HG03135 (cell line): ENCODE data around the gene TMEM181.
"Not testable (repeated sequence)": the region's sequence is repeated elsewhere in the genome, so short reads cannot be mapped to it uniquely, and the experiment has no call there.

Experiments
- ATAC-seq: cut with Tn5 transposase; IDR thresholded peaks from one replicate; pipeline ENCODE4 v1.9.1; 2021; ENCODE audit warnings: mild to moderate bottlenecking, moderate library complexity; ENCODE audit not compliant: unreplicated experiment

The TMEM181 gene

DNA sequence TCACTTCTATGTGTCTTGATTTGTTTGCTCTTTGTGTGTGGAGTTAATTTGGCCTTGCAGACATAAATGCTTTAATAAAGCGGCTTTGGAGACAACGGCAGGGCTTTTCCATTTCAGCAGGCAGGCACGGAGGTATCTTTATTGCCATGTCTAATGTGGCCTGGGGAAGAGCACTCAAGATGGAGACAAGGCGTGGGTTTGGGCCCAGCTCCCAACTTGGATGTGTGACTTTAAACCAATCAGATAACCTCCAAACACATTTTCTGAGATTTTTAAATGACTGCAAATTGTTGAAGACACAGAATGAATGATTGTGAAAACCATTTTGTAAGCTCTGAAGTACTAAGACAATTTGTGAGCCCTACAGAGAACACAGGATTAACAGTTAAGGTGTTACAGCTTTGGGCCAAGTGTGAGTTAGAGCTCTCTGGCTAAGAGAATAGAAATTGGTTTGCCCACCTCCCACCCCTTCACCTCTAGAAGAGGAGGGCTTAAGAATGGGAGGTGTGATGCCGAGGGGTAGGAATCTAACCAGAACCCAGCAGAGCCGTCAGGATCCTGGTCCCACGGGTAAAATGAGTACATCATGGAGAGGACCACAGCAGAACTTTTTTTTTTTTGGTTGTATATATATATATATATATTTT lies 75.7 kb downstream of the TMEM181 start:
- no peak for ATAC-seq

DNA sequence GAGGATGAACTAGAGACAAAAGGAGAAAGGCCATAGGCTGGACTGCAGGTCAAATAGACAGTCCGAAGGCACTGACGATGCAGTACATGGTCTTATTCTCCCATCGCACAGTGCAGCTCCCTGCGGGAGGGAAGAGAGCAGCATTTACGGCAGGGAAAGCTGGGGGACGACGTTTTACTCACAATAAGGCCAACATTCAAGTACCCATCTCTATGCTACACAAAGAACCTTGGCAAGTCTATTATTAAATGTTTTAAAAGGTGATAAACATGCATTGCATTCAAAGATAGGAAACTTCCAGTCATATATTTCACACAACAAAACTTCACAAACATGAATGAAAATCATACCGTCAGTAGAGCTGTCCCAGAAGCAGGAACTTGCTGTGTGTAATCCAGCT lies 76.9 kb downstream of the TMEM181 start:
- ATAC-seq, result no peak

DNA sequence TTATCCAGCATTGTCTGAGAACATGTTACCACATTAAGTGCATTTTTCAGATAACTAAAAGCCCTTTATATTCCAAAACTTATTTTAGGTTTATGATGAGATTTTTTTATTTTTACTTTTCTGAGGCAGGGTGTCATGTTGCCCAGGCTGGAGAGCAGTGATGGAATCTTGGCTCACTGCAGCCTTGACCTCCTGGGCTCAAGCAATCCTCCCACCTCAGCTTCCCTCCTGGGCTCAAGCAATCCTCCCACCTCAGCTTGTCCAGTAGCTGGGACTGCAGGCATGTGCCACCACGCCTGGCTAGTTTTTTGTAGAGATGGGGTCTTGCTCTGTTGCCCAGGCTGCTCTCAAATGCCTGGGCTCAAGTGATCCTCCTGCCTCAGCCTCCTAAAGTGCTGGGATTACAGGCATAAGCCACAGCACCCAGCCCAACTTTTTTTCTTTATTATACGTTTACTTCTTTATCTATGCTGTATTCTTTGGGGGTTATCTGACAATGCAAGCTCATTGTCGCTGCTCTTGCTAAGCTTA lies 78.5 kb downstream of the TMEM181 start:
- ATAC-seq, result no peak

DNA sequence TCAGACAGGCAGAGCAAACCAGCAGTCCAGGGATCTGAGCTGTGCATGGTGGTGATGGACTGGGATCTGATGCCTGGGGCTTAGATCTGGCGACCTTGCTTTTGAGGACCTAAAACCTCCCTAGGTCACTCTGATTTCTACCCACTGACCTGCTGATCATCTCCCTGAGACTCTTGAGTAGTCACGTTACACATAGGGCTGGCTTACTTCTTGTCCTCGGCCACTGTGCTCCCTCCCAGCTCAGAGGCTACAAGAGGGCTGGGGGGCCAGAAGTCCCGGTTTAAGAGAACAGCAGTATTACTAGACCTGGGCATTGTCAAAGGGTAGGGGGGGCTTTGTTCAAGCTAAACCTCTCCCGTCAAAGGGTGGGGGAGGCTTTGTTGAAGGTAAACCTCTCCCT lies 79.2 kb downstream of the TMEM181 start:
- ATAC-seq, result no peak

DNA sequence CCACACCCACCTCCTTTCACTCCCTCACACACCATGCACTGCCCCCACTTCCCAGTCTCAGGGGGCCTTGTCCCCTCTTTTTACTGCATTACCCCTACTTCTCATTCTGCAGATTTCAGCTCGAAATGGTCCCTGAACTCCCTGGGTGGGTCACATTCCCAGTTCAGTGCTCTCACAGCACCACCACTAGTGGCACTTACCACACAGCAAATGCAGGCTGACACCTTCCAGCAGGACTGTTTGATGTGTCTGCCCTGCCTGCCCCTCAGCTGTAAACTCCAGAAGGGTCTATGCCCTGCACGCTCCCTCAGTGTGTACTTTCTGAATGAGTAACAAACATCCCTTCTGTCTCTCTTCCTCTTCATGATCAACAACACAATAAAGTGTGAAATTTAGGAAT lies 80.6 kb downstream of the TMEM181 start:
- no peak for ATAC-seq

DNA sequence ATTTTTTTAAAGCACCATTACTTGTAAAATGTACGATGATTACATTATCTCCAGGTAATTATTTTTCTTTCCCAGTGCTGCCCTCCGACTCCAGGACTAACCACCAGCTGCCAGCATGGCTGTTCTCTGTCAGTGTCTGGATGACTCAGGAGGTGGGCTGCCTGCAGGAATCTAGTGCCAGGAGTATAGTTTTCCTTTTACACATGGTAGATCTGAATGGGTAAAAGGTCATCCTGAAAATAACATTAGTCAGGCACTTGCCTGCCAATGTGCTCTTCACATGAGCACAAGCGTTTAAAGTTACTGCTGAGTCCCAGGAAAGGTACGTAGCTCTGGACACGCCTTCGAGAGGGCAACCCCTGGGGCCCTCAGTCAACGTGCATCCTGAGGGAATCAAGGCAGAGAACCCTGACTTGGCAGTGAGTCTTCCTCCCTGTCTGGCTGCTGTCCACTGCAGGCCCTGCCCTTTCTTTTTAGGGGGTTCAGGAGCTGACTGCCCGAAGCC lies 82.3 kb downstream of the TMEM181 start:
- no peak for ATAC-seq

DNA sequence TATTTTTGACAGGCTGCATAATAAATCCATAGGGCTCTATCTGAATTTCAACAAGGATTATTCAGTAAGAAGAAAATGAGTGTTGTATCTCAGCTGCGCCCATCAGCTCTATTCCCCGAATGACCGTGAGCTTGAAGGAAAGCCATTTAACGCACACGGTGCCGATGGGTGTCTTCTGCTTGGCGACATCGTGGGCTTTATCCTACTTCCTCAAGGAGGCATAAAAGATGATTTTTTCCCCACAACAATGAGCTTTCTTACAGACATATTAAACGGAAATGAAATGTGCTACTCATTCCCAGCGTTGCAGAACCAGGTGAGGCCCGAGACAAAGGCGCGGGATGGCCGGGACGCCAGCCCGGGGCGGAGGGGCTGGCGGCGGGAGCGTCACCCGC lies 83.9 kb downstream of the TMEM181 start:
- ATAC-seq, result no peak

DNA sequence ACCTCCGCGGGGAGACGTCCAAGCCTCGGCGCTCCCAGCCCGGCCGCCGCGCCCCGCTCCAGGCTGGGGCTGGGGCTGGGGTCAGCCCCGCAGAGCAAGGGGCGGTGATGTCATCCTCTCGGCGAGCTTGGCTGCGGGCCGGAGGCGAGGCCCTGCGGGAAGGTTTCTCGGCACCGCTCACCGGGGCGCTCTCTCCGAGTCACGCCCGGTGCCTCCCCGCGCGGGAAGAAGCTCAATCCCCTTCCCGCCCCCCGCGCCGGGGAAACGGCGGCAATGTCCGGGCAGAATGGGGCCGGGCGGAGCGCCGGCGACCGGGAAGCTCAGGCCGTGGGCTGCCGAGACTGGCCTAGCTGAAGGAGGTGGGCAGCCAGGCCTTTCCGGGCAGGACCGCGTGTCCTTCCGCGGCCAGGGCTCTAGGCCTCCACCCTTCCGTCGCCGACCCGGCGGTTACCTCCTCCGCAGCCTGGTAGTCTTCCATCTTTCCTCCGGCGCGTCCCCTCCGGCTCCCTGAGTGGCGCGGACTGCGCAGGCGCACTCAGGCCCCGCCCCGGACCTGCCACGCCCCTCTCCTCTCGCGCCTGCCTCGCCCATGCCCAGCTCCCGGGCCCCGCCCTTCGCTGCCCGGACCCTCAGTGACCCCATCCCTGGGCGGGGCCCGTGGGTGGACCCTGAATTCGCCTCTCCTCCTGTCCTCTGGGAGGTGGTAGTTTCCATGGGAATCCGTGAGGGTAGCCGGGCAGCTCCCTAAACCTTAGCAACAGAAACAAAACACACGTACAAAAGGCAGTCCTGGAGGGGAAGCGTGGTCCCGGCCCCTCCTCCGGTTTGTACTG lies 84.6 kb downstream of the TMEM181 start, which contains the start of gene DYNLT1:
DYNLT1 (minus strand) TSS at position 513 of the 833 bp plus-strand sequence; CDS start at position 478, 35 bp downstream.
- ATAC-seq, result peak; percentile 44

DNA sequence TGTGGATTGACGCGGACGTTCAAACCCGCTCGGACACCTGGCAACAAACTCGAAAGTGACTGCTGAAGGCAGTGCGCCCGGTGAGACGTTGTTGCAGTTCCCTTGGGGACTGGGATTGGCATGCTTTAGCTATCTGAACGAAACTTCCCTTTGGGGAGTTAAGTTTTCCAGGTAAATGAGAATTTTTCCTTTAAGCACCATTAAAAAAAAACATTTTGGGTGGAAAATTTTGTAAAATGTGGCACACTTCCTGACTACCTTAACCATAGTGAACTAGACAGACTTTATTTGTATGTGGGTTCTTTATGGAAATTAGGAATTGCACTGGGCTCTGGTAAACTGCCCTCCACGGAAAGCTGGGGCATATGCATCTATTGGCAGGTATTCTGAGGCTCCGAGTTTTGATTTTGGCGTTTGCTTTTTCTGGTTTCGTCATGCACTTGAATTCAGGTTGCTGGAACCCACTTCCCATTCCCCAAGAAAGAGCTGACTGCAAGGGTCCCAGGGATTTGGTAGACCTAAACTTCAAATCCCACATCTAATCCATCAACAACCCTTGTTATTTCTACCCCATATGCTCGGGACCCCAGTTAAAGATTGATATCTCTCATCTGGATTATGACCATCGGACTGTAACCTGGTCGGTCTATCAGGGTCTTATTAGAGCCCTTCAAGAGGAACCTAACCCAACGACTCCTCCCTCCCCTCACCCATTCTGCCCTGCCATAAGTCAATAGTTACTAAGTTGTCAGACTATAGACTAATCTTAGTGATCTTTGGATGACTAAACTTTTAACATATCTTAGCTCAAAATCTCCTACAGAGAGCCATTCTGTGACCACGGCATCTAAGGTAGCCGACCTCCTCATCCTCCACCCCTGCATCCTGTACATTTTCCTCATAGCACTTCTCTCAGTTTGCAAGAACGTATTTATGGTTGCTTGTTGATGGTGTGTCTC lies 85.5 kb downstream of the TMEM181 start:
- ATAC-seq, result no peak

DNA sequence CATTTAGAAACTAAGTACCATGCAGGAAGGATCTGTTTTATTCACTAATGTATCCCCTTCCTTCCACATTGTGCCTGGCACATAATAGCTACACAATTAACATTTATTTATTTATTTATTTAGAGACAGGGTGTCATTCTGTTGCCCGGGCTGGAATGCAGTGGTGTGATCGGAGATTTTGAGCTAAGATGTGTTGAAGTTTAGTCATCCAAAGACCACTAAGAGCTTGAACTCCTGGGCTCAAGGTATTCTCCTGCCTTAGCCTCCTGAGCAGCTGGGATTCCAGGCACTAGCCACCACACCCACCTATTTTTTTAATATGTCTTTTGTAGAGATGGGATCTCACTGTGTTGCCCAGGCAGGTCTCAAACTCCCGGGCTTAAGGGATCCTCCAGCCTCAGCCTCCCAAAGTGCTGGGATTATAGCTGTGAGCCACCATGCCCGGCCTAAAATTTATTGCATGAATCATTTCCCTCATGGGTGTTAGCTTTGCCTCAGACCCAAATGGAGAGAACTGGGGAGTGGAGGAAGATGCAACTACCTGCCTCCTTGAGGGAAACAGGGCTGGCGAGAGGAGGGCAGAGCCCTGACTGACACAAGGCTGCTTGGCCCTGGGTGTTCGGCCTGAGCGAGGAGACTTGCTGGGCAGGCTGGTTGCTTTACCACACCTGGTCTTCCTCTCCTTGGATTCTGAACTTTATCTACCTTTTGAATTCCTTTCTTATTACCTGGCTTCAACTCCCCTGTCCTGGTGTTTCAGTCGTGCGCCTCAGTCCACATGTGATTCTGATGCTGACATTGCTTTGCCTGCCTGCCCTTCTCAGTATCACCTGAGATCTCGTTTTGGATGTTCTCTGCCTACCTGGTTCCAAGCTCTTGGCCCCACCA lies 86.4 kb downstream of the TMEM181 start:
- no peak for ATAC-seq

DNA sequence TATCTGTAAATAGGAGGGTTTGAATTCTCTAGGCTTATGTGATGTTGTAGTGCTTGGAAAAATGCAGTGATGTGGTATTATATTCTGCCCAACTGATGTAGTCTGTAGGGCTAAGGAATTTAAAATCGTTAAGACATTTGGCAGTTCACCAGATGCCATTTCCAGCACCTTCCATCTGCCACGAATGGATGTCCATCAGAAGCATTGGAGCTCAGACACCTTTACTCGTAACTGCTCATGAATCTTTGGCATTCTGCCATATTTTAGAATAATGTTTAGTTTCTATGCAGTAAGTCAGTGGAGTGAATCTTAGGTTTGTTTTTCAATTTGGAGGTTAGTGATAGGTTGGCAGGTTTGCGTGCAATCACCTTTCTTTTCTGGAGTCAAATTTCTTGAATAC lies 87.6 kb downstream of the TMEM181 start:
- ATAC-seq, result no peak

DNA sequence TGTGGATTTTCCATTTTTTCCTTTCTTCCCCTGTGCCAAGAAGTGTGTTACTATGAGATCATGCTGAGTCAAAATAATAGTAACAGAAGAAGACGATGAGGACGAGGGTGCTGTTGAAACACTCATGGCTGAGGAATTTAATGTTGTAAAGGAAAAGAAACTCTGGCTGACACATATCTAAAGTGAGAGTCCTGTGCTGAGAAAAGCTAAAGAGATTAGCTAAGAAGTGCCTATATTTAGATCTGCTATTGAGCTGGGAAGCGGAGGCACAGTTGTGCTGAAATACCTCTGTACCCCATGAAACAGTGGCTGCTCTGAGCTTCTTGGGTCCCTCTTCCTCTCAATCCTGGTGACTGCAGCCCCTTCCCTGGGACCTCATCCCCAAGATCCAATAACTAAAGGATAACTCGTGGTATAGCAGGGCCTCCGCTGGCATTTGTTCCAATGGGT lies 88.8 kb downstream of the TMEM181 start:
- ATAC-seq, result peak; percentile 23

DNA sequence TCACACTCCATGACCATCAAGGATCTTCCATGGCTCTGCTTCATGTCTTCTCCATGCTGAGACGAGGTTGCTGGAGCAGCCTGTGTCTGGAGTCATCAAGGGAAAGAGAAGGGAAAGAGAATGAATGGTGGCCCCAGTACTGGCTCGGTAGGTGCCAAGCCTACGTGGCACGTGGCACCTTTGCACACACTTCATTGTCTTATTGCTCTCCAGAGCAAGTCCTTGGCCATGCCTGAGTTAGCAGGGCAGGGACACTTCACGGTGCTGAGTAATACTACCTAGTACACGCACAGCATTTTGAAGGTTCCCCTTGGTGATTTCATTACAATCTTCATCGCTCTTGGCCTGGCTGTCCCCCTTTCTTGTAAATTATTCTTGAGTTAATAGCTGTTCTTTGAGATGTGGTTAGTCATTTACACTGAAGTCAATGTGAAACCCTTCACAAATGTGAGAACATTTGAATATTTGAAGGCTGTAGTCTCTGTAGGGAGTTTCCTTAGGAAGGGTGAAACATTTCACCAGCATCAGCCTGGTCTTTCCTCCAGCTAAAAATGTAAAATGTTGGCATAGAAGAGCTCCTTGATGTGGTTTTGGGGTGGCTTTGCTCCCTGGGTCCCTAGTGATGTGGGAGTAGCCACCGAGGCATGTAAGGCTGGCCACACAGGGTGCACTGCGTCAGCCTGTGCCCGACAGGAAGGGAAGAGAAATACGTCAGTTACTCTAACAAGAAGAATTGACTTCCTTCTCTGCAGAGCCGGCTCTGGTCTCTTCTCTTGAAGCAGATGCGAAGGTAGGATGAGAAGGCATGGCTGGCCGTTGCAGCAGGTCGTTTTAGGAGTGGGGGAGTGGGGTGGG lies 89.6 kb downstream of the TMEM181 start, which contains the start of gene SYTL3:
SYTL3 (plus strand) TSS at position 766 of the 855 bp plus-strand sequence. CDS start 13,215 bp downstream, outside the sequence.
- peak; percentile 58 for ATAC-seq

DNA sequence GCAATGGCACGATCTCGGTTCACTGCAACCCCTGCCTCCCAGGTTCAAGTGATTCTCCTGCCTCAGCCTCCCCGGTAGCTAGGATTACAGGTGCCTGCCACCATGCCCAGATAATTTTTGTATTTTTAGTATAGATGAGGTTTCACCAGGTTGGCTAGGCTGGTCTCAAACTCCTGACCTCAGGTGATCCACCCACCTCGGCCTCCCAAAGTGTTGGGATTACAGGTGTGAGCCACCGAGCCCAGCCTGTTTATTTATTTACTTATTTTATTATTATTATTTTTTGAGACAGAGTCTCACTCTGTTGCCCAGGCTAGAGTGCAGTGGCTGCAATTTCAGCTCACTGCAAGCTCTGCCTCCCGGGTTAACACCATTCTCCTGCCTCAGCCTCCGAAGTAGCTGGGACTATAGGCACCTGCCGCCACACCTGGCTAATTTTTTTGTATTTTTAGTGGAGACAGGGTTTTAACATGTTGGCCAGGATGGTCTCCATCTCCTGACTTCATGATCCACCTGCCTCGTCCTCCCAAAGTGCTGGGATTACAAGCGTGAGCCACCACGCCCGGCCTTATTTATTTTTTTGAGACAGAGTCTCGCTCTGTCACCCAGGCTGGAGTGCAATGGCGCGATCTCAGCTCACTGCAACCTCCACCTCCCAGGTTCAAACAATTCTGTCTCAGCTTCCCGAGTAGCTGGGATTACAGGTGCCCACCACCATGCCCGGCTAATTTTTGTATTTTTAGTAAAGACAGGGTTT lies 92.3 kb downstream of the TMEM181 start:
- not testable (repeated sequence) for ATAC-seq

DNA sequence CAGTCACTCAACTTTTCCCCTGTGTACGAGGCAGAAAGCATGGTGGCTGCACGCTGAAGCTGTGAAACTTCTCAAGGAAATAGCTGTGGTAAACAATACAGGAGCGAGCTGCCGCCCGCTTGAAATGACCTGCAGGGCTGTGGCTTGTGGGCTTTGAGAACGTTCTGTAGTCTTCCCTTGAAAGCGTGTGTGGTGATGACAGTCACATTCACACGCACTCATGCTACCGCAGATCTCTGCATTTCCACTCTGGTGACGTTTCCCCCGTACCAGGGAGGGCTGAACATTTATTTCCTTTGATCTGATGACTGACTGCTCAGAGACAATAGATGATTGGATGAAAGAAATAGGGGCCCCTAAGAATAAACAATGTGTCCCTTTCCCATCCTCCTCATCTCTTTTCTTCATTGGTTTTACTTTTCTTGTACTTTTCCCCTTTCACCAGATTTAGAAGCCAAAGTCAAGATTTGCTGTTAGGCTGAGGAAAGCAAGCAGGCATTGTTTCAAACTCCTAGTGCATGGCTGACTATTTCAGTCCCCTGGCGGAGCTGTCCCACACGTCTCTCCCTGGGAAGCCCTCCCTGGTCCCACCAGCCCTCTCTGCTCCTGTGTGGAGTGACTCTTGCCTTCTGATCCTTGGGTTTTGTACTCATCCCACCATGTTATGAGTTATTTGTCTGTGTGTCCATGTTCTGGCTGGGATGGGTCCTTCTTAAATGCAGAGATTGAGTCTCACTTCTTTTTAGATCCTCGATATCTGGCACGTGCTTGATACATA lies 93.9 kb downstream of the TMEM181 start:
- ATAC-seq, result peak; percentile 42

DNA sequence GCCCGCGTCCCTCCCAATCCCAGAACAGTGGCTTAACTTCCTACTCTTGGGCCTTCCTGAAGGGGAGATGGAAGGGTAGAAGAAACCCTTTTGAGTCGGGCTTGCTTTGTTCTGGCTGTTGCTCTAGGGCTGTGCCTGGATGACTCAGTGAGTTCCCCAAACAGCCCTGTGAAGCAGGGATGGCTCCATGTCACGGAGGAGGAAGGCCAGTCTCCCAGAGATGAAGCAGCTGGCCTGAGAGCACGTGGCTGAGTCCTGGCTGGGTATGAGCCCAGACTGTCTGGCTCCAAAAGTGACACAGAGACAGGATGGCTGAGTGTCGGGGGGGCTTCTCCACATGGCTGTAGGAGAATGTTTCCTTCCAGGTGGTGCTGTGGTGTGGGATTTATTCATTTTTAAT lies 94.6 kb downstream of the TMEM181 start:
- no peak for ATAC-seq

DNA sequence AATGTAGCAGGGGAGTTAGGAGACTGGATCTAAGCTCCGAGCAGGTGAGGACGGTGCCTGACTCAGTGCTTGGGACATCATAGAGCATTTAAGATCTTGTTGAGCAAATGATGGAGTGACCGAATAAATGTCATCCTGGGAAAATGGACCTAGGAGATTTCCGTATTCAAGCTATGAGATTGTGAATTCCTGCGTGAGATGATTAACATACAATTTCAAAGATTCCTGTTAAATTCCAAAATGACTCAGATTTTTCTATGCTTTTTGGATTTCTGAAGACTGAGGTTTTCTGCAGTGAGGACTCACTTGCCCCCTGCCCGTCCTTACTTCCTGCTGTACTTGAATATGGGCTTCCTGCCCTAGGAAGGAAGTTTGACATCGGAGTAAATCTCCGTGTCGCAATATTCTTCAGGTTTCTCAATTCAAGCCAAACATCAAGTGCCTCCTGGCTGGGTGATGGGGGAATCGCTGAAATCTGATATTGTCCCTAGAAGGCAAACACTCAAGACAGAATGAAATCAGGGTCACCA lies 95.1 kb downstream of the TMEM181 start:
- no peak for ATAC-seq
